ENCODE measurements around the gene ANKS4B. TPM values are rescaled to one million over a fixed set of nuclear protein-coding genes. Genes with fewer than 3 reads are reported as not detected.

ANKS4B gene
- total RNA-seq, 2 donors from 2014 or later = 0.78 TPM; not detected in 1

DNA sequence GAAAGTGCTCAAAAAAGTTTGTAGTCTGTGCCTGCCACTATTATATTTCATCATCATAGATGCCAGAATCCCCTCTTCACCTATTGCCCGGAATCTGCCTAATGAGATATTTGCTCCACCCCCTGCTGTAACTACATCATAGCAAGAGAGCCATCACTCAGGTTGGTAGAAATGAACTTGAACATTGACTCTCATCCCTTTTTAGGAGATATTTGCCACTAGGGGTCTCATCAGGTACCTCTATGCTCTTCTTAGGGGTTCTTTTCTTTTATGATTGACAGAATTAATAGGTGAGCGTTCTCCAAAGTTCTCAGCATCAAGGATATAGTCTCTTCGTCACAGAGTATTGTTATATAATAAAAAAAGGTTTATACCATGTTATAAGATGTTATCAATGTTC is 20.0 kb downstream of the ANKS4B start:
- ATAC-seq (no peak), DNase-seq (no peak)
- TF ChIP-seq, protein P1, sequence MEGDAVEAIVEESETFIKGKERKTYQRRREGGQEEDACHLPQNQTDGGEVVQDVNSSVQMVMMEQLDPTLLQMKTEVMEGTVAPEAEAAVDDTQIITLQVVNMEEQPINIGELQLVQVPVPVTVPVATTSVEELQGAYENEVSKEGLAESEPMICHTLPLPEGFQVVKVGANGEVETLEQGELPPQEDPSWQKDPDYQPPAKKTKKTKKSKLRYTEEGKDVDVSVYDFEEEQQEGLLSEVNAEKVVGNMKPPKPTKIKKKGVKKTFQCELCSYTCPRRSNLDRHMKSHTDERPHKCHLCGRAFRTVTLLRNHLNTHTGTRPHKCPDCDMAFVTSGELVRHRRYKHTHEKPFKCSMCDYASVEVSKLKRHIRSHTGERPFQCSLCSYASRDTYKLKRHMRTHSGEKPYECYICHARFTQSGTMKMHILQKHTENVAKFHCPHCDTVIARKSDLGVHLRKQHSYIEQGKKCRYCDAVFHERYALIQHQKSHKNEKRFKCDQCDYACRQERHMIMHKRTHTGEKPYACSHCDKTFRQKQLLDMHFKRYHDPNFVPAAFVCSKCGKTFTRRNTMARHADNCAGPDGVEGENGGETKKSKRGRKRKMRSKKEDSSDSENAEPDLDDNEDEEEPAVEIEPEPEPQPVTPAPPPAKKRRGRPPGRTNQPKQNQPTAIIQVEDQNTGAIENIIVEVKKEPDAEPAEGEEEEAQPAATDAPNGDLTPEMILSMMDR (IDR thresholded peaks at IDR 0.05) = no peak
- no peak for TF ChIP-seq POLR2A (IDR thresholded peaks at IDR 0.05)
- no peaks in the 10 kb centered on the region for H3K36me3 ChIP-seq (replicated peaks in 1 of 2; ENCODE audit: insufficient read depth in 1 of 2, low read depth in 2 of 2)
- H3K27ac ChIP-seq = no peak overlapping the region
- 86 to 89% methylated on average over 3 of the region's 3 CpGs for WGBS, 2 donors
- H3K9me3 ChIP-seq = no peaks in the 10 kb centered on the region
- H3K4me3 ChIP-seq = no peak overlapping the region
- no peaks in the 10 kb centered on the region for H3K27me3 ChIP-seq
- intact Hi-C loops (cut with DNase I) = no loop called here
- H3K4me1 ChIP-seq = no peaks in the 10 kb centered on the region

GRCh38 chr16:21256636-21257035 is 23.1 kb downstream of the ANKS4B start:
- DNase-seq (no peak), ATAC-seq (no peak)
- no peaks in the 10 kb centered on the region for H3K27me3 ChIP-seq
- no peaks in the 10 kb centered on the region for H3K9me3 ChIP-seq
- no peak overlapping the region for H3K4me3 ChIP-seq
- H3K36me3 ChIP-seq (replicated peaks in 1 of 2; ENCODE audit: insufficient read depth in 1 of 2, low read depth in 2 of 2) = no peaks in the 10 kb centered on the region
- peaks cover 10% of the 10 kb centered on the region for H3K4me1 ChIP-seq
- H3K27ac ChIP-seq = no peak overlapping the region
- no peak for TF ChIP-seq POLR2A (IDR thresholded peaks at IDR 0.05)
- TF ChIP-seq, protein P1 (IDR thresholded peaks at IDR 0.05) = no peak
- intact Hi-C loops (cut with DNase I) = no loop called here
- WGBS, 2 donors = 76 to 77% methylated on average over 2 of the region's 2 CpGs

DNA sequence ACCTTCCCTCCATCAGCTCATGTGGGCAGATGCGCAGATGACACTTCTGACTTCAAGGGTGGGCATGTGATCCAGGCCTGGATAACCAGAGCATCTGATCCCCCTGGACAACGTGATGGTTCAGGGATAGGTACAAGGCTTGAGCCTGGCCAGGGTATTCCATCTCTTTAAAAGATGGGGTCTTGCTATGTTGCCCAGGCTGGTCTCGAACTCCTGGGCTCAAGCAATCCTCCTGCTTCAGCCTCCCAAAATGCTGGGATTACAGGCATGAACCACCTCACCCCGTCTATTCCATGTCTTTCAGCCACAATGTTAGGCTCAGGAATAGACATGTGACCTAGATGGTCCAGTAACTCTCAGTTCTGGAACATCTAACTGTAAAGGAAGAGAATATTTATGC is 23.8 kb downstream of the ANKS4B start:
- intact Hi-C loops (cut with DNase I) = no loop called here
- WGBS, 2 donors = 74 to 85% methylated on average over 3 to 4 of the region's 4 CpGs

GRCh38 chr16:21260870-21261791 is 27.6 kb downstream of the ANKS4B start:
- DNase-seq (peak; percentile 24 to 77 (median 32)), ATAC-seq (peak; percentile 83)
- 77% methylated on average over 6 to 9 of the region's 9 CpGs for WGBS, 2 donors
- H3K4me1 ChIP-seq = peaks cover 10% of the 10 kb centered on the region
- no peaks in the 10 kb centered on the region for H3K36me3 ChIP-seq (replicated peaks in 1 of 2; ENCODE audit: insufficient read depth in 1 of 2, low read depth in 2 of 2)
- intact Hi-C loops (cut with DNase I) = no loop called here
- peak overlapping the region in 2 of 4 donors; percentile 24 to 30 for H3K27ac ChIP-seq
- no peak overlapping the region for H3K4me3 ChIP-seq
- no peaks in the 10 kb centered on the region for H3K9me3 ChIP-seq
- no peak for TF ChIP-seq POLR2A (IDR thresholded peaks at IDR 0.05)
- TF ChIP-seq, protein P1 (IDR thresholded peaks at IDR 0.05) = no peak
- no peaks in the 10 kb centered on the region for H3K27me3 ChIP-seq

More for the DNA sequence above, 23.8 kb downstream of the ANKS4B start:
- no peak for ATAC-seq
- TF ChIP-seq, protein P1 (IDR thresholded peaks at IDR 0.05) = no peak
- TF ChIP-seq POLR2A (IDR thresholded peaks at IDR 0.05) = no peak
- H3K4me1 ChIP-seq = peaks cover 10% of the 10 kb centered on the region
- no peaks in the 10 kb centered on the region for H3K27me3 ChIP-seq
- no peaks in the 10 kb centered on the region for H3K36me3 ChIP-seq (replicated peaks in 1 of 2; ENCODE audit: insufficient read depth in 1 of 2, low read depth in 2 of 2)
- no peak overlapping the region for H3K4me3 ChIP-seq
- no peak overlapping the region for H3K27ac ChIP-seq
- no peak for DNase-seq
- H3K9me3 ChIP-seq = no peaks in the 10 kb centered on the region

Measured in body of pancreas (tissue), 4 donors.